Osteoblast (primary cell): ENCODE results near the gene ANKRD7. TPM values are rescaled to one million over a fixed set of nuclear protein-coding genes. Genes with fewer than 3 reads are reported as not detected.

Experiments used
- DNase-seq: peaks from one replicate; pipeline ENCODE4 v3.0.0; 2011; ENCODE audit warnings: low spot score, mixed read lengths; ENCODE audit not compliant: insufficient read length; ENCODE audit errors: missing footprints
- H2AFZ ChIP-seq: 2 replicates; pipeline ENCODE4 v1.6.0; 2011; ENCODE audit warnings: mild to moderate bottlenecking, low read length
- H3K27ac ChIP-seq: 2 replicates; pipeline ENCODE4 v1.5.1; 2011; ENCODE audit warnings: mild to moderate bottlenecking, low read depth, low read length, moderate library complexity
- H3K27me3 ChIP-seq: 2 replicates; pipeline ENCODE4 v1.6.0; 2012; ENCODE audit warnings: mild to moderate bottlenecking, control low read depth, inconsistent platforms, low read length, moderate library complexity; ENCODE audit not compliant: insufficient read depth
- H3K36me3 ChIP-seq: 2 replicates; pipeline ENCODE4 v1.5.1; 2011; ENCODE audit warnings: mild to moderate bottlenecking, low read length, control low read depth, moderate library complexity; ENCODE audit not compliant: insufficient read depth
- H3K4me1 ChIP-seq: 2 replicates; pipeline ENCODE4 v1.5.1; 2011; ENCODE audit warnings: mild to moderate bottlenecking, low read length, control low read depth, moderate library complexity; ENCODE audit not compliant: insufficient read depth
- H3K4me2 ChIP-seq: 2 replicates; pipeline ENCODE4 v1.6.0; 2011; ENCODE audit warnings: mild to moderate bottlenecking, low read length; ENCODE audit not compliant: insufficient read depth
- H3K4me3 ChIP-seq: fragments of 200-600 bp; sonication (generic); 3 replicates; pipeline ENCODE4 v1.5.1; 2012; ENCODE audit warnings: mild to moderate bottlenecking, low read length, inconsistent platforms; ENCODE audit not compliant: insufficient read depth
- H3K79me2 ChIP-seq: 2 replicates; pipeline ENCODE4 v1.6.0; 2012; ENCODE audit warnings: mild to moderate bottlenecking, low read length, control low read depth, inconsistent platforms; ENCODE audit not compliant: insufficient read depth
- H3K9me3 ChIP-seq: 2 replicates; pipeline ENCODE4 v1.5.1; 2011; ENCODE audit warnings: low read depth, low read length, control low read depth
- H4K20me1 ChIP-seq: 2 replicates; pipeline ENCODE4 v1.6.0; 2012; ENCODE audit warnings: mild to moderate bottlenecking, low read length, control low read depth; ENCODE audit not compliant: insufficient read depth
- CTCF ChIP-seq: IDR thresholded peaks from 2 replicates; pipeline ENCODE4 v1.5.1; 2011; ENCODE audit warnings: mild to moderate bottlenecking, low read depth, low read length, moderate library complexity; ENCODE audit errors: extremely low read depth
- total RNA-seq: library from RNA; depleted of rRNA; stranded (reverse); fragments of >200 nt; gene quantifications from 2 replicates; pipeline ENCODE4 v1.2.3, GENCODE V29; 2012

Gene ANKRD7
- total RNA-seq, 1 donor: 3.3 TPM

- H3K4me2 ChIP-seq: no peak overlapping the region
- DNase-seq: no peak
- H2AFZ ChIP-seq: no peak overlapping the region
- no peak for TF ChIP-seq CTCF
- no peaks in the 10 kb centered on the region for H3K27me3 ChIP-seq
- peaks cover 9% of the 10 kb centered on the region for H3K9me3 ChIP-seq
- H3K4me1 ChIP-seq: no peaks in the 10 kb centered on the region
- H3K36me3 ChIP-seq: no peaks in the 10 kb centered on the region
- H3K4me3 ChIP-seq: no peak overlapping the region
- no peaks in the 10 kb centered on the region for H4K20me1 ChIP-seq
- H3K27ac ChIP-seq: no peak overlapping the region
- H3K79me2 ChIP-seq: no peaks in the 10 kb centered on the region
Measured at GRCh38 chr7:118286131-118286530, 61.6 kb downstream of the ANKRD7 start.

GRCh38 chr7:118288098-118288497 lies 63.6 kb downstream of the ANKRD7 start:
- Histone ChIP-seq H3K4me1 (no peaks in the 10 kb centered on the region), H3K79me2 (no peaks in the 10 kb centered on the region), H3K4me3 (no peak overlapping the region), H3K4me2 (no peak overlapping the region), H3K27me3 (no peaks in the 10 kb centered on the region), H3K9me3 (peaks cover 9% of the 10 kb centered on the region), H2AFZ (no peak overlapping the region), H3K36me3 (no peaks in the 10 kb centered on the region), H4K20me1 (no peaks in the 10 kb centered on the region), H3K27ac (no peak overlapping the region)
- no peak for TF ChIP-seq CTCF
- DNase-seq: no peak

DNA sequence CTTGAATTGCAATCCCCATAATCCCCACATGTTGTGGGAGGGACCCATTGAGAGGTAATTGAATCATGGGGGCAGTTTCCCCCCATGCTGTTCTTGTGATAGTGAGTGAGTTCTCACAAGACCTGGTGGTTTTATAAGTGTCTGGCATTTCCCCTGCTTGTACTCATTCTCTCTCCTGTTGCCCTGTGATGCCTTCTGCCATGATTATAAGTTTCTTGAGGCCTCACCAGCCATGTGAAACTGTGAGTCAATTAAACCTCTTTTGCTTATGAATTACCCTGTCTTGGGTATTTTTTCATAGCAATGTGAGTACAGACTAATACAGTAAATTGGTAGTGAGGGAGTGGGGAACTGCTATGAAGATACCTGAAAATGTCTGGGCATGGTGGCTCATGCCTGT lies 65.0 kb downstream of the ANKRD7 start:
- Histone ChIP-seq H3K4me1 (no peaks in the 10 kb centered on the region), H3K79me2 (no peaks in the 10 kb centered on the region), H3K4me3 (no peak overlapping the region), H2AFZ (no peak overlapping the region), H3K27me3 (no peaks in the 10 kb centered on the region), H4K20me1 (no peaks in the 10 kb centered on the region), H3K27ac (no peak overlapping the region), H3K36me3 (no peaks in the 10 kb centered on the region), H3K9me3 (peaks cover 9% of the 10 kb centered on the region), H3K4me2 (no peak overlapping the region)
- no peak for TF ChIP-seq CTCF
- no peak for DNase-seq

Other genes starting within 250 kb of the ANKRD7 start
- 33.0 and 43.8 TPM in 2 replicates for gene LSM8, start 40.5 kb upstream of the ANKRD7 start, total RNA-seq